MM.1S (cell line): Measurements from ENCODE around the gene SELENOO.

Experiments
- EZH2 ChIP-seq: fragments of 300-600 bp; sonication (generic); optimal IDR thresholded peaks from 2 replicates; pipeline ENCODE3; 2017; ENCODE audit warnings: low read depth, mild to moderate bottlenecking, antibody characterized with exemption, low read length, mixed read lengths
- EZH2phosphoT487 ChIP-seq: fragments of 300-600 bp; sonication (generic); IDR thresholded peaks from 2 replicates; pipeline ENCODE4 v1.6.1; 2018; ENCODE audit warnings: antibody characterized with exemption, low read length
- TF ChIP-seq, protein P1 (sequence below): fragments of 300-600 bp; sonication (generic); IDR thresholded peaks from 2 replicates; pipeline ENCODE4 v1.5.1; 2016; ENCODE audit warnings: antibody characterized with exemption, low read length, mixed read lengths

- TF ChIP-seq, protein P1, sequence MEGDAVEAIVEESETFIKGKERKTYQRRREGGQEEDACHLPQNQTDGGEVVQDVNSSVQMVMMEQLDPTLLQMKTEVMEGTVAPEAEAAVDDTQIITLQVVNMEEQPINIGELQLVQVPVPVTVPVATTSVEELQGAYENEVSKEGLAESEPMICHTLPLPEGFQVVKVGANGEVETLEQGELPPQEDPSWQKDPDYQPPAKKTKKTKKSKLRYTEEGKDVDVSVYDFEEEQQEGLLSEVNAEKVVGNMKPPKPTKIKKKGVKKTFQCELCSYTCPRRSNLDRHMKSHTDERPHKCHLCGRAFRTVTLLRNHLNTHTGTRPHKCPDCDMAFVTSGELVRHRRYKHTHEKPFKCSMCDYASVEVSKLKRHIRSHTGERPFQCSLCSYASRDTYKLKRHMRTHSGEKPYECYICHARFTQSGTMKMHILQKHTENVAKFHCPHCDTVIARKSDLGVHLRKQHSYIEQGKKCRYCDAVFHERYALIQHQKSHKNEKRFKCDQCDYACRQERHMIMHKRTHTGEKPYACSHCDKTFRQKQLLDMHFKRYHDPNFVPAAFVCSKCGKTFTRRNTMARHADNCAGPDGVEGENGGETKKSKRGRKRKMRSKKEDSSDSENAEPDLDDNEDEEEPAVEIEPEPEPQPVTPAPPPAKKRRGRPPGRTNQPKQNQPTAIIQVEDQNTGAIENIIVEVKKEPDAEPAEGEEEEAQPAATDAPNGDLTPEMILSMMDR: no peak
- TF ChIP-seq EZH2 (no peak), EZH2phosphoT487 (no peak)
These were observed 25.5 kb downstream of the SELENOO start for GRCh38 chr22:50226063-50226874.
